Esophagus muscularis mucosa (tissue), 4 donors: ENCODE measurements around the gene GRK5. TPM values are rescaled to one million over a fixed set of nuclear protein-coding genes. Genes with fewer than 3 reads are reported as not detected.

Experiments
- DNase-seq: peaks from one replicate; pipeline ENCODE4 v3.0.0-alpha.2; 2017; ENCODE audit errors: extremely low spot score
- H3K27ac ChIP-seq, 4 donors: fragments of 200-600 bp; sonication (generic); replicated peaks in 1 of 4; 1 replicate in 3 of 4; 2 replicates in 1 of 4; pipeline ENCODE4 v1.5.1; 2016 to 2019; ENCODE audit warnings: mild to moderate bottlenecking in 1 of 4
- H3K27me3 ChIP-seq, 4 donors: fragments of 200-600 bp; sonication (generic); one replicate each; pipeline versions ENCODE4 v1.5.1 to v1.6.0; 2016 to 2019
- H3K36me3 ChIP-seq, 4 donors: fragments of 200-600 bp; sonication (generic); one replicate each; pipeline ENCODE4 v1.5.1; 2016 to 2019
- H3K4me1 ChIP-seq, 4 donors: fragments of 200-600 bp; sonication (generic); one replicate each; pipeline ENCODE4 v1.5.1; 2016 to 2019
- H3K4me3 ChIP-seq, 4 donors: fragments of 200-600 bp; sonication (generic); 1 replicate in 2 of 4; 2 replicates in 2 of 4; pipeline ENCODE4 v1.5.1; 2016 to 2019; ENCODE audit warnings: mild to moderate bottlenecking in 4 of 4, moderate library complexity in 1 of 4
- H3K9me3 ChIP-seq, 4 donors: fragments of 200-600 bp; sonication (generic); 1 replicate in 3 of 4; 2 replicates in 1 of 4; pipeline ENCODE4 v1.5.1; 2016 to 2019
- CTCF ChIP-seq, 3 experiments: fragments of 200-600 bp in 2 of 3; fragments of 450-650 bp in 1 of 3; sonication (generic) in 2 of 3; IDR thresholded peaks; one replicate each; pipeline ENCODE4 v1.5.1; 2017 to 2019; ENCODE audit warnings: antibody characterized with exemption in 3 of 3, mild to moderate bottlenecking in 2 of 3, moderate library complexity in 1 of 3
- EP300 ChIP-seq: sonication (generic); formaldehyde crosslinking; IDR thresholded peaks from one replicate; pipeline ENCODE4 v1.6.1; 2017; ENCODE audit warnings: antibody characterized with exemption
- POLR2A ChIP-seq: fragments of 450-650 bp; IDR thresholded peaks from one replicate; pipeline ENCODE4 v1.6.1; 2017; ENCODE audit warnings: antibody characterized with exemption, moderate library complexity, mild to moderate bottlenecking, low read depth
- POLR2AphosphoS5 ChIP-seq, 2 donors: sonication (generic); formaldehyde crosslinking; IDR thresholded peaks; one replicate each; pipeline ENCODE4 v1.6.1; 2017; ENCODE audit warnings: antibody characterized with exemption in 2 of 2
- WGBS: methylation state at CpG from one replicate; pipeline ENCODE4 v1.1.5; 2018; 5-methylcytosine and 5-hydroxymethylcytosine counted together
- intact Hi-C: fragments of 100-400 bp; cut with DNase I; formaldehyde crosslinking; loops from one replicate; pipeline ENCODE4 v1.15.1; 2023
- total RNA-seq, 4 donors: library from RNA; depleted of rRNA; stranded (reverse); fragments of >200 nt; gene quantifications; one replicate each; pipeline versions ENCODE4 v1.1.0 to v1.2.1, GENCODE V29; 2016

The GRK5 gene
- total RNA-seq, 4 donors from 2014 or later, result 39.6 to 64.4 (median 50.7) TPM

GRCh38 chr10:119469846-119470245, 262.5 kb downstream of the GRK5 start:
- Histone ChIP-seq H3K27ac (no peak overlapping the region), H3K27me3 (no peaks in the 10 kb centered on the region), H3K4me3 (no peak overlapping the region), H3K36me3 (no peaks in the 10 kb centered on the region), H3K9me3 (no peaks in the 10 kb centered on the region), H3K4me1 (no peaks in the 10 kb centered on the region)
- DNase-seq, result no peak
- TF ChIP-seq CTCF (IDR thresholded peaks at IDR 0.05) (no peak), EP300 (no peak), POLR2AphosphoS5 (IDR thresholded peaks at IDR 0.05) (no peak), POLR2A (no peak)
- intact Hi-C loops, result no loop called here
- whole genome bisulfite sequencing, result 58% methylated on average over 7 of the region's 7 CpGs

GRCh38 chr10:119470920-119471702, 263.7 kb downstream of the GRK5 start:
- 75% methylated on average over 3 of the region's 3 CpGs for WGBS
- no peak for DNase-seq
- H3K27ac ChIP-seq, result no peak overlapping the region

GRCh38 chr10:119473771-119474170, 266.4 kb downstream of the GRK5 start:
- H3K27me3 ChIP-seq, result no peaks in the 10 kb centered on the region
- no peak overlapping the region for H3K4me3 ChIP-seq
- TF ChIP-seq CTCF (IDR thresholded peaks at IDR 0.05) (no peak), POLR2AphosphoS5 (IDR thresholded peaks at IDR 0.05) (no peak), POLR2A (no peak), EP300 (no peak)
- H3K36me3 ChIP-seq, result no peaks in the 10 kb centered on the region
- H3K4me1 ChIP-seq, result peaks cover 0 to 4% (median 0%) of the 10 kb centered on the region in 4 donors
- no peaks in the 10 kb centered on the region for H3K9me3 ChIP-seq
- no peak for DNase-seq
- no peak overlapping the region for H3K27ac ChIP-seq
- intact Hi-C loops, result no loop called here
- WGBS, result 97% methylated on average over 4 of the region's 4 CpGs

More at GRCh38 chr10:119470920-119471702, 263.7 kb downstream of the GRK5 start:
- H3K4me1 ChIP-seq, result no peaks in the 10 kb centered on the region
- H3K9me3 ChIP-seq, result no peaks in the 10 kb centered on the region
- no peak for TF ChIP-seq CTCF (IDR thresholded peaks at IDR 0.05)
- intact Hi-C loops, result no loop called here
- no peaks in the 10 kb centered on the region for H3K36me3 ChIP-seq
- H3K4me3 ChIP-seq, result no peak overlapping the region
- no peaks in the 10 kb centered on the region for H3K27me3 ChIP-seq

GRCh38 chr10:119474606-119475005, 267.2 kb downstream of the GRK5 start:
- Histone ChIP-seq H3K36me3 (no peaks in the 10 kb centered on the region), H3K4me3 (no peak overlapping the region), H3K27ac (no peak overlapping the region), H3K9me3 (no peaks in the 10 kb centered on the region), H3K27me3 (no peaks in the 10 kb centered on the region), H3K4me1 (peaks cover 0 to 12% (median 4%) of the 10 kb centered on the region in 4 donors)
- WGBS, result 89% methylated on average over 10 of the region's 10 CpGs
- TF ChIP-seq POLR2A (no peak), EP300 (no peak), CTCF (IDR thresholded peaks at IDR 0.05) (no peak), POLR2AphosphoS5 (IDR thresholded peaks at IDR 0.05) (no peak)
- intact Hi-C loops, result no loop called here
- no peak for DNase-seq

- 93% methylated on average over 3 of the region's 3 CpGs for WGBS
- Histone ChIP-seq H3K27me3 (no peaks in the 10 kb centered on the region), H3K27ac (no peak overlapping the region), H3K36me3 (no peaks in the 10 kb centered on the region), H3K4me3 (no peak overlapping the region), H3K4me1 (peaks cover 0 to 14% (median 5%) of the 10 kb centered on the region in 4 donors), H3K9me3 (no peaks in the 10 kb centered on the region)
- intact Hi-C loops, result no loop called here
- no peak for DNase-seq
- TF ChIP-seq CTCF (IDR thresholded peaks at IDR 0.05) (no peak), POLR2AphosphoS5 (IDR thresholded peaks at IDR 0.05) (no peak), EP300 (no peak), POLR2A (no peak)
Observed at GRCh38 chr10:119477444-119477843, 270.1 kb downstream of the GRK5 start.
